ENCODE data around the gene ABCB6.

Gene ABCB6

GRCh38 chr2:219218217-219218731 lies 484 bp downstream of the ABCB6 start:
- peaks cover 78% of the 10 kb centered on the region for H3K36me3 ChIP-seq (ENCODE audit: insufficient read depth, insufficient read length, low read length)
- DNase-seq (ENCODE audit: low read depth, low spot score): no peak

DNA sequence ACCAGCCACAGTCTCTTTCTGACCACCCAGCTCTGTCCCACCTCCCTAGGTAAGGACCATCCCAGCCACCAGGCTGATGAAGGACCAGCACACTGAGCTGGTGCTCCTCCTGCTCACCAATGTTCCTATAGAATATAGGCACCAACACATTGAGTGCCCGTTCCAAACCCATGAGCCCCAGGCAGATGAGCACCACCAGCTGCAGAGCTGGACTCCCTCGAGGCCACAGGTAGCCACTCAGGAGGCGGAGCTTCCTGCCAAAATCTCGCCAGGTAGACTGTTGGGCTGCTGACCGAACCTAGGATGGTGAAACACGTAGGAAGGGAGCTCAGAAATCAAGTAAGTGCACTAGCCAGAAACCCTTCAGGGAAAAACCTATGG lies 2.2 kb downstream of the ABCB6 start:
- DNase-seq (ENCODE audit: low read depth, low spot score): no peak
- Histone ChIP-seq H3K36me3 (ENCODE audit: insufficient read depth, insufficient read length, low read length) (peaks cover 76% of the 10 kb centered on the region), H3K9me3 (ENCODE audit: insufficient read depth, low read length) (no peaks in the 10 kb centered on the region), H3K27me3 (ENCODE audit: insufficient read depth, insufficient read length) (no peaks in the 10 kb centered on the region), H3K4me3 (ENCODE audit: insufficient read length, low read depth) (no peak overlapping the region), H3K9ac (ENCODE audit: insufficient read length, low read depth) (peak overlapping the region; percentile 36), H3K4me1 (ENCODE audit: insufficient read depth, insufficient read length) (peaks cover 10% of the 10 kb centered on the region)
- TF ChIP-seq YY1 (IDR thresholded peaks at IDR 0.05; ENCODE audit: insufficient read depth, insufficient read length) (no peak), SUZ12 (IDR thresholded peaks at IDR 0.05; ENCODE audit: extremely low read depth, insufficient read depth, insufficient read length) (no peak), ZNF274 (IDR thresholded peaks at IDR 0.05; ENCODE audit: low read depth, low read length) (no peak)

More at GRCh38 chr2:219218217-219218731, 484 bp downstream of the ABCB6 start:
- Histone ChIP-seq H3K9ac (ENCODE audit: insufficient read length, low read depth) (peak overlapping the region; percentile 88), H3K9me3 (ENCODE audit: insufficient read depth, low read length) (no peaks in the 10 kb centered on the region), H3K27me3 (ENCODE audit: insufficient read depth, insufficient read length) (no peaks in the 10 kb centered on the region), H3K4me3 (ENCODE audit: insufficient read length, low read depth) (peak overlapping the region; percentile 70), H3K4me1 (ENCODE audit: insufficient read depth, insufficient read length) (peaks cover 10% of the 10 kb centered on the region)
- no peak for TF ChIP-seq SUZ12 (IDR thresholded peaks at IDR 0.05; ENCODE audit: extremely low read depth, insufficient read depth, insufficient read length)
- TF ChIP-seq ZNF274 (IDR thresholded peaks at IDR 0.05; ENCODE audit: low read depth, low read length): no peak
- TF ChIP-seq YY1 (IDR thresholded peaks at IDR 0.05; ENCODE audit: insufficient read depth, insufficient read length): no peak

DNA sequence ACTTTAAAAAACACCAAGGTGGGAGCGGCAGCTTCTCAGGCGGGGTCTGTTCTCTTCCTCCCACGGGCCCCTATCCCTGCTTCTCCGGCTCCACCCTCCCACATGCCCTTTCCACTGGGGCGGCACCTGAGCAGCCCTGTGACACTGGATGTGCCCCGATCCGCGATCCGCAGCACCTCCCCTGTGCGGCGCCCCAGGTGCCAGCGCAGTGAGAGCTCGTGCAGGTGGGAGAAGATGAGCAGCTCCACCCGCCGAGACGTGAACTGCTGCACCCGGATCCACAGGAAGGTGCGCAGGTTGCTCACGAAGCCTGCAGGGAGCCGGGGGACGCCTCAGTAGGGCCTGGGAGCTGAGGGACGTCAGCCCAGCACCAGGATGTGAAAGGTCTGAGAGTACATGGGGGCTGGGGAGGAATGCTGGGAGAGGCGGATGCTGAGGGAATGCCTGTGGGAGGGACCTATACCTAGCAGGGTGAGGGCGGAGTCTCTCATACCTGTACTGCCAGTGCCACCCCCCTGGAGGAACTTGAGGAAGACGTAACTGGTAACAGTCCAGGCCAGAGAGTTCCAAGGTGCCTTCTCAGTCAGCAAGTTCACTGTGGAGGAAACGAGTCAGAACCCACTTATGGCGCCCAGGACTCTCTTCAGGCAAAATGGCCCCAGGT lies 2.8 kb downstream of the ABCB6 start:
- TF ChIP-seq YY1 (IDR thresholded peaks at IDR 0.05; ENCODE audit: insufficient read depth, insufficient read length): no peak
- TF ChIP-seq SUZ12 (IDR thresholded peaks at IDR 0.05; ENCODE audit: extremely low read depth, insufficient read depth, insufficient read length): no peak
- TF ChIP-seq ZNF274 (IDR thresholded peaks at IDR 0.05; ENCODE audit: low read depth, low read length): no peak

DNA sequence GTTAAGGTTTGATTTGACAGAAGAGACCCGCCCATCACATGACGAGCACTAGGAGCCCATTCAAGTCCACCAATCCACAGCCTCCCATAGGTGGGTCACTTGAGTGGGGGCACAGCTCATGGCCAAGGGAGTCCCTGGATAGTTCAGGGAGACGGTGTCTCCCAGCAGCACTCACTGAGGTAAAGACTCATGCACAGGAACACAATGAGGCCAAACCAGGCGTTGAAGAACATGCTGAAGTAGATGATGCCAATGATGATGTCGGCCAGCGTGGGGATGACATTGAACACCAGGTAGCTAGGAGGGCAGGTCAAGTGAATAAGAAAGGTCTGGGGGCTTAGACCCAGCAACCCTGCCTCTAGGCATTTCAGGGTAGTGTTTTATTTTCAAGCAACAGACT lies 4.0 kb downstream of the ABCB6 start:
- TF ChIP-seq SUZ12 (IDR thresholded peaks at IDR 0.05; ENCODE audit: extremely low read depth, insufficient read depth, insufficient read length) (no peak), YY1 (IDR thresholded peaks at IDR 0.05; ENCODE audit: insufficient read depth, insufficient read length) (no peak), ZNF274 (IDR thresholded peaks at IDR 0.05; ENCODE audit: low read depth, low read length) (no peak)
- Histone ChIP-seq H3K9me3 (ENCODE audit: insufficient read depth, low read length) (no peaks in the 10 kb centered on the region), H3K36me3 (ENCODE audit: insufficient read depth, insufficient read length, low read length) (peaks cover 75% of the 10 kb centered on the region), H3K4me3 (ENCODE audit: insufficient read length, low read depth) (no peak overlapping the region), H3K9ac (ENCODE audit: insufficient read length, low read depth) (no peak overlapping the region), H3K27me3 (ENCODE audit: insufficient read depth, insufficient read length) (no peaks in the 10 kb centered on the region), H3K4me1 (ENCODE audit: insufficient read depth, insufficient read length) (peaks cover 10% of the 10 kb centered on the region)
- no peak for DNase-seq (ENCODE audit: low read depth, low spot score)

More for the DNA sequence above, 2.8 kb downstream of the ABCB6 start:
- Histone ChIP-seq H3K9me3 (ENCODE audit: insufficient read depth, low read length) (no peaks in the 10 kb centered on the region), H3K36me3 (ENCODE audit: insufficient read depth, insufficient read length, low read length) (peaks cover 75% of the 10 kb centered on the region), H3K27me3 (ENCODE audit: insufficient read depth, insufficient read length) (no peaks in the 10 kb centered on the region), H3K4me3 (ENCODE audit: insufficient read length, low read depth) (no peak overlapping the region), H3K4me1 (ENCODE audit: insufficient read depth, insufficient read length) (peaks cover 10% of the 10 kb centered on the region), H3K9ac (ENCODE audit: insufficient read length, low read depth) (peak overlapping the region; percentile 33)
- no peak for DNase-seq (ENCODE audit: low read depth, low spot score)

- peaks cover 76% of the 10 kb centered on the region for H3K36me3 ChIP-seq (ENCODE audit: insufficient read depth, insufficient read length, low read length)
- no peak overlapping the region for H3K9ac ChIP-seq (ENCODE audit: insufficient read length, low read depth)
- peaks cover 8% of the 10 kb centered on the region for H3K4me1 ChIP-seq (ENCODE audit: insufficient read depth, insufficient read length)
- no peak for DNase-seq (ENCODE audit: low read depth, low spot score)
- no peak overlapping the region for H3K4me3 ChIP-seq (ENCODE audit: insufficient read length, low read depth)
- no peaks in the 10 kb centered on the region for H3K27me3 ChIP-seq (ENCODE audit: insufficient read depth, insufficient read length)
- TF ChIP-seq SUZ12 (IDR thresholded peaks at IDR 0.05; ENCODE audit: extremely low read depth, insufficient read depth, insufficient read length): no peak
- H3K9me3 ChIP-seq (ENCODE audit: insufficient read depth, low read length): no peaks in the 10 kb centered on the region
Observed at GRCh38 chr2:219214141-219214540, 4.6 kb downstream of the ABCB6 start.

DNA sequence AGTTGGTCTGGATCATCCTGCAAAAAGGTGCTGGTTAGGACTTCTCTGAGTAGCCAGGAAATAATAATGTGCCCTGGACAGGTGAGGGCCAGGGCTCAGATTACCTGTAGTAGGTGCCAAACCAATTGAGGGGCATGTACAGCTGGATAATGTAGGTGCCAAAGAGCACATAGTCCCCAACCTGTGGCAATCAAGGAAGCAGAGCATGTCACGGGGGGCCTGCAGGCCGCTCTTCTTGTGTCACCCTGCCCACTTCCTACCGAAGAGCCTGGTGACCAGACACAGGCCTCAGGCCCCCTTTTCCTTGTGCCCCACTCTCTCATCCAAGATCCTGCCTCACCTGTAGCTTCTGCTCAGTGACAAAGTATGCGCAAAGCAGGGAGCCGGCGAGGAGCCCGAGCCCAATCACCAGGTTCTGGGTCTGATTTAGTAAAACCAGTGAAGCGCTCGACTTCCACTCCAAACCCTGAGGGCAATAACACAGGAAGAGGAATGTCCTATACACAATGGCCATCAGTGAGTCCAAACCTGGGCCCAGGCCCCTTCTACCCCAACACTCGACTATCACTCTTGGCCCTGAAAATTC lies 5.2 kb downstream of the ABCB6 start:
- H3K4me1 ChIP-seq (ENCODE audit: insufficient read depth, insufficient read length): peaks cover 8% of the 10 kb centered on the region
- DNase-seq (ENCODE audit: low read depth, low spot score): no peak
- TF ChIP-seq ZNF274 (IDR thresholded peaks at IDR 0.05; ENCODE audit: low read depth, low read length) (no peak), SUZ12 (IDR thresholded peaks at IDR 0.05; ENCODE audit: extremely low read depth, insufficient read depth, insufficient read length) (no peak), YY1 (IDR thresholded peaks at IDR 0.05; ENCODE audit: insufficient read depth, insufficient read length) (no peak)
- no peak overlapping the region for H3K4me3 ChIP-seq (ENCODE audit: insufficient read length, low read depth)
- no peaks in the 10 kb centered on the region for H3K27me3 ChIP-seq (ENCODE audit: insufficient read depth, insufficient read length)
- no peak overlapping the region for H3K9ac ChIP-seq (ENCODE audit: insufficient read length, low read depth)
- peaks cover 81% of the 10 kb centered on the region for H3K36me3 ChIP-seq (ENCODE audit: insufficient read depth, insufficient read length, low read length)
- H3K9me3 ChIP-seq (ENCODE audit: insufficient read depth, low read length): no peaks in the 10 kb centered on the region

DNA sequence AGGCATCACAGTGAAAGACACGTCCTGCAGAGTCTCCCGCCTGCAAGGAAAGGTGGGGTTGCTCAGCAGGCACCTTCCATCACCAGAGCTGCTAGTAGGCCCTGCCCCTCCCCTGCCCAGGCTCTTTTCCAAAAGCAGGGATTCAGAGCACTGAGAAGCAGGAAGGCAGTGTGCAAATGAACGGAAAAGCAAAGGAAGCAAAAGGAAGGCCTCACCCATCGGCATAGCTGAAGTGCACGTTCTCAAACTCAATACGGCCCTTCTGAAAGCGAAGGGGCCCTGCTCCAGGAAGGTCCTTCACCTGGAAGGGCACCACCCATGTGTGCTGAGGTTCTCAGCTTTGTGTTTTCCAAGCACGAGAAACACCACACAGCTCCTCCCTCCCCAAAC lies 5.7 kb downstream of the ABCB6 start:
- no peak for TF ChIP-seq SUZ12 (IDR thresholded peaks at IDR 0.05; ENCODE audit: extremely low read depth, insufficient read depth, insufficient read length)
- TF ChIP-seq YY1 (IDR thresholded peaks at IDR 0.05; ENCODE audit: insufficient read depth, insufficient read length): no peak
- no peak for TF ChIP-seq ZNF274 (IDR thresholded peaks at IDR 0.05; ENCODE audit: low read depth, low read length)
- H3K4me3 ChIP-seq (ENCODE audit: insufficient read length, low read depth): no peak overlapping the region
- peaks cover 10% of the 10 kb centered on the region for H3K4me1 ChIP-seq (ENCODE audit: insufficient read depth, insufficient read length)
- DNase-seq (ENCODE audit: low read depth, low spot score): no peak
- H3K9me3 ChIP-seq (ENCODE audit: insufficient read depth, low read length): no peaks in the 10 kb centered on the region
- H3K9ac ChIP-seq (ENCODE audit: insufficient read length, low read depth): no peak overlapping the region
- no peaks in the 10 kb centered on the region for H3K27me3 ChIP-seq (ENCODE audit: insufficient read depth, insufficient read length)
- peaks cover 87% of the 10 kb centered on the region for H3K36me3 ChIP-seq (ENCODE audit: insufficient read depth, insufficient read length, low read length)
